ENCODE data around the gene GNPAT.

DNA sequence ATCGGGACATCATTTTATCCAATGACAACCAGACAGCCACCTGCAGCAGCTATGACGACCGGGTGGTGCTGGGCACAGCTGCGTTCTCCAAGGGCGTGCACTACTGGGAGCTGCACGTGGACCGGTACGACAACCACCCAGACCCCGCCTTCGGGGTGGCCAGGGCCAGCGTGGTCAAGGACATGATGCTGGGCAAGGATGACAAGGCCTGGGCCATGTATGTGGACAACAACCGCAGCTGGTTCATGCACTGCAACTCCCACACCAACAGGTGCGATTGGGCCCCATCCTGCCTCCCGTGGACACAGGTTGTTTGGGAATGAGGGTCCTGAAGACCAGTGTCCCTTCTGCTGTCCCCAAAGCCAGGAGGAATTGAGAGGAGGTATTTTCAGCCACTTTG lies 32.0 kb upstream of the GNPAT start:
- no peak for TF ChIP-seq TAF1 (IDR thresholded peaks at IDR 0.05; ENCODE audit: low read depth, low read length)
- TF ChIP-seq POLR2A (IDR thresholded peaks at IDR 0.05; ENCODE audit: low read depth, low read length), result no peak

Measured in GM12891 (cell line).